ENCODE results near the gene MTPN.

DNA sequence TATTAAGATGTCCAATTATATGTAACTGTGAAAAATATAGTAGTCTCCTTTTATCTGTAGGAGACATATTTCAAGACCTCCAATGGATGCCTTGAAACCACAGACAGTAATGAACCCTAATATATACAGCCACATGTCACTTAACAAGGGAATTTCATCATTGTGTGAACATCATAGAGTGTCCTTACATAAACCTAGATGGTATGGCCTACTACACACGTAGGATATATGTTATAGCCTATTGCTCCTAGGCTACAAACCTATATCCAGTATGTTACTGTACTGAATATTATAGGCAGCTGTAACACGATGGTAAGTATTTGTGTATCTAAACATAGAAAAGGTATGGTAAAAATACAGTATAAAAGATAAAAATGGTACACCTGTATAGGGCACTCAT, 32.4 kb downstream of the MTPN start:
- TF ChIP-seq, protein P1, sequence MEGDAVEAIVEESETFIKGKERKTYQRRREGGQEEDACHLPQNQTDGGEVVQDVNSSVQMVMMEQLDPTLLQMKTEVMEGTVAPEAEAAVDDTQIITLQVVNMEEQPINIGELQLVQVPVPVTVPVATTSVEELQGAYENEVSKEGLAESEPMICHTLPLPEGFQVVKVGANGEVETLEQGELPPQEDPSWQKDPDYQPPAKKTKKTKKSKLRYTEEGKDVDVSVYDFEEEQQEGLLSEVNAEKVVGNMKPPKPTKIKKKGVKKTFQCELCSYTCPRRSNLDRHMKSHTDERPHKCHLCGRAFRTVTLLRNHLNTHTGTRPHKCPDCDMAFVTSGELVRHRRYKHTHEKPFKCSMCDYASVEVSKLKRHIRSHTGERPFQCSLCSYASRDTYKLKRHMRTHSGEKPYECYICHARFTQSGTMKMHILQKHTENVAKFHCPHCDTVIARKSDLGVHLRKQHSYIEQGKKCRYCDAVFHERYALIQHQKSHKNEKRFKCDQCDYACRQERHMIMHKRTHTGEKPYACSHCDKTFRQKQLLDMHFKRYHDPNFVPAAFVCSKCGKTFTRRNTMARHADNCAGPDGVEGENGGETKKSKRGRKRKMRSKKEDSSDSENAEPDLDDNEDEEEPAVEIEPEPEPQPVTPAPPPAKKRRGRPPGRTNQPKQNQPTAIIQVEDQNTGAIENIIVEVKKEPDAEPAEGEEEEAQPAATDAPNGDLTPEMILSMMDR (conservative IDR thresholded peaks at IDR 0.05; ENCODE audit: low read depth, low read length): no peak
- no peak for TF ChIP-seq EZH2 (IDR thresholded peaks at IDR 0.05; ENCODE audit: borderline replicate concordance, low read depth, low read length, poor library complexity, severe bottlenecking)

Data from A673 (cell line).